HepG2 (cell line): Measurements from ENCODE around the gene SRRM3. TPM values are rescaled to one million over a fixed set of nuclear protein-coding genes. Genes with fewer than 3 reads are reported as not detected.

Experiments
- ARNTL ChIP-seq: sonication (generic); formaldehyde crosslinking; IDR thresholded peaks from 2 replicates; pipeline ENCODE4 v1.4.0; 2020; ENCODE audit warnings: mild to moderate bottlenecking, missing genetic modification reagents
- ATF7-NPFF ChIP-seq: sonication (generic); formaldehyde crosslinking; IDR thresholded peaks from 2 replicates; pipeline ENCODE4 v1.8.1; 2023; ENCODE audit warnings: mild to moderate bottlenecking, low read depth, missing genetic modification reagents, moderate library complexity
- FOXA3 ChIP-seq: IDR thresholded peaks from 2 replicates; pipeline ENCODE4 v1.6.1; 2016; ENCODE audit warnings: missing genetic modification reagents, missing compliant biosample characterization
- HHEX ChIP-seq: IDR thresholded peaks from 2 replicates; pipeline ENCODE4 v1.6.1; 2016; ENCODE audit warnings: control low read depth
- MEIS1 ChIP-seq: sonication (generic); formaldehyde crosslinking; IDR thresholded peaks from 2 replicates; pipeline ENCODE4 v1.9.0; 2021; ENCODE audit warnings: mild to moderate bottlenecking, missing genetic modification reagents, moderate library complexity, borderline replicate concordance
- RBM39 ChIP-seq: fragments of 200-400 bp; formaldehyde crosslinking; IDR thresholded peaks from one replicate; pipeline ENCODE4 v1.6.1; 2018; ENCODE audit warnings: antibody characterized with exemption, mild to moderate bottlenecking, low read depth, low read length; ENCODE audit not compliant: poor library complexity, severe bottlenecking
- ZMYM3 ChIP-seq: sonication (generic); formaldehyde crosslinking; IDR thresholded peaks from 2 replicates; pipeline ENCODE4 v1.5.1; 2020; ENCODE audit warnings: mild to moderate bottlenecking, missing genetic modification reagents
- ZNF138 ChIP-seq: sonication (generic); formaldehyde crosslinking; IDR thresholded peaks from 2 replicates; pipeline ENCODE4 v1.5.0; 2020; ENCODE audit warnings: mild to moderate bottlenecking, low read depth, missing genetic modification reagents
- ZNF329 ChIP-seq: sonication (generic); formaldehyde crosslinking; IDR thresholded peaks from 2 replicates; pipeline ENCODE4 v1.9.0; 2021; ENCODE audit warnings: low read depth, mild to moderate bottlenecking, missing genetic modification reagents
- ZNF331 ChIP-seq: sonication (generic); formaldehyde crosslinking; IDR thresholded peaks from 2 replicates; pipeline ENCODE4 v1.4.0; 2020; ENCODE audit warnings: missing genetic modification reagents
- ZNF501 ChIP-seq: sonication (generic); formaldehyde crosslinking; IDR thresholded peaks from 2 replicates; pipeline ENCODE4 v1.5.1; 2020; ENCODE audit warnings: mild to moderate bottlenecking, moderate library complexity, missing genetic modification reagents
- ZNF562 ChIP-seq: sonication (generic); formaldehyde crosslinking; IDR thresholded peaks from 2 replicates; pipeline ENCODE4 v1.8.0; 2022; ENCODE audit warnings: missing genetic modification reagents, borderline replicate concordance
- ZNF749 ChIP-seq: sonication (generic); formaldehyde crosslinking; IDR thresholded peaks from 2 replicates; pipeline ENCODE4 v1.8.0; 2022; ENCODE audit warnings: mild to moderate bottlenecking, missing genetic modification reagents, moderate library complexity, borderline replicate concordance
- ZNF83 ChIP-seq: sonication (generic); formaldehyde crosslinking; IDR thresholded peaks from 2 replicates; pipeline ENCODE4 v1.4.0; 2020; ENCODE audit warnings: missing genetic modification reagents, mild to moderate bottlenecking, borderline replicate concordance
- polyA plus RNA-seq, 8 experiments: library from polyadenylated mRNA; depleted of rRNA in 3 of 8; stranded (reverse) in 7 of 8; unstranded in 1 of 8; fragments of >200 nt; fragmentation: Illumina TruSeq in 4 of 8; extraction: Trizol in 4 of 8; gene quantifications; 2 replicates each; pipeline versions ENCODE4 v1.2.1 to v1.2.3, GENCODE V29; 2011 to 2016; ENCODE audit warnings: low read depth in 4 of 8, missing spikeins in 1 of 8, mixed read lengths in 1 of 8; ENCODE audit not compliant: insufficient read depth in 1 of 8
- total RNA-seq, 5 experiments: library from RNA; depleted of rRNA; stranded (reverse); fragments of >200 nt; fragmentation: Illumina TruSeq; extraction: Trizol; gene quantifications; 2 replicates each; pipeline ENCODE4 v1.2.3, GENCODE V29; 2016; ENCODE audit warnings: low read depth in 1 of 5
- TF ChIP-seq, protein P1 (sequence below): sonication (generic); formaldehyde crosslinking; IDR thresholded peaks from 2 replicates; pipeline ENCODE4 v1.4.0; 2020; ENCODE audit warnings: mild to moderate bottlenecking, missing genetic modification reagents

Gene SRRM3
- total and polyA plus RNA-seq, 2 of the 13 experiments (the other 11 are each of a cell fraction or from before 2014, with no cell fraction given): 0.13 to 0.54 TPM

DNA sequence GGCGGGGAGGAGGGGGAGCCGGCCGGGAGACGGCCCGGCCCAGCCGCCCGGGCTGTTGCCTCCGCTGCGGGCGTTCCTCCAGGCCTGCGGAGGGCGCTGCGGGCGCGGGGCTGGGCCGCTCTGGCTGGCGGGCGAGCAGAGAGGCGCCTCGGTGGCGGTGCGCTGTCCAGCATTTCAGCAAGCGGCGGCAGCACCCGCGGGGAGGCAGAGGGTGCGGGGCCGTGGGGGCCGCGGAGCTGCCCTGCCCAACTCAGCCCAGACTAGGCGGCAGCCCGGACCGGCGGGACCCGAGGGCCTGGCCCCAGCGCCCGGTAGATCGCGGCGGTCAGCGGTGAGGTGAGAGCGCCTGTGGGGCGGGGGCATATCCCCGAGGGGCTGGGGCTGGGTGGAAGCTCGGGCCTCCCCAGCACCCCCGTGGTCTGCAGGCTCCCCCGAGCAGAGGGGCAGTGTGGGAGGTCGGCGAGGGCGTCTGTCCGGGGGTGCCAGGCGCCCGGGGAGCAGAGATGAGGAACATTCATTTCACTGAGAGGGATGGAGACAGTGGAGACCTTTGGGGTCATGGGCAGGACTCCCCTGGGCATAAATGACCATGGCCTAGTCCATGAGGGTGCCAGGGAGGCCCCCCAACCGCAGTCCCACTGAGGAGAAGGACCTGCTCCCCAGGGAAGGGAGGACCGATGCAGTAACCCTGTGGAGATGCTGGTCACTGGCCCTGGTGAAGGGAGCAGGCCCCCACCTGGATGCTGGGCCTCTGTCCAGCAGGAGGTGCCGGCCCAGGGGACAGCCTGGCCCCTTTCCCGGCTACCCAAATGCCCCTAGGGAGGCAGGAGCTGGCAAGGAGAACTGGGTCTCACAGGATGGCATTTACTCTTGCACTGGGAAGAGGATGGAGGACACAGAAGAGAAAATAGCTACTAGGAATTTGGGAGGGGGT lies at the start of gene SRRM3 (continued):
- TF ChIP-seq, protein P1, sequence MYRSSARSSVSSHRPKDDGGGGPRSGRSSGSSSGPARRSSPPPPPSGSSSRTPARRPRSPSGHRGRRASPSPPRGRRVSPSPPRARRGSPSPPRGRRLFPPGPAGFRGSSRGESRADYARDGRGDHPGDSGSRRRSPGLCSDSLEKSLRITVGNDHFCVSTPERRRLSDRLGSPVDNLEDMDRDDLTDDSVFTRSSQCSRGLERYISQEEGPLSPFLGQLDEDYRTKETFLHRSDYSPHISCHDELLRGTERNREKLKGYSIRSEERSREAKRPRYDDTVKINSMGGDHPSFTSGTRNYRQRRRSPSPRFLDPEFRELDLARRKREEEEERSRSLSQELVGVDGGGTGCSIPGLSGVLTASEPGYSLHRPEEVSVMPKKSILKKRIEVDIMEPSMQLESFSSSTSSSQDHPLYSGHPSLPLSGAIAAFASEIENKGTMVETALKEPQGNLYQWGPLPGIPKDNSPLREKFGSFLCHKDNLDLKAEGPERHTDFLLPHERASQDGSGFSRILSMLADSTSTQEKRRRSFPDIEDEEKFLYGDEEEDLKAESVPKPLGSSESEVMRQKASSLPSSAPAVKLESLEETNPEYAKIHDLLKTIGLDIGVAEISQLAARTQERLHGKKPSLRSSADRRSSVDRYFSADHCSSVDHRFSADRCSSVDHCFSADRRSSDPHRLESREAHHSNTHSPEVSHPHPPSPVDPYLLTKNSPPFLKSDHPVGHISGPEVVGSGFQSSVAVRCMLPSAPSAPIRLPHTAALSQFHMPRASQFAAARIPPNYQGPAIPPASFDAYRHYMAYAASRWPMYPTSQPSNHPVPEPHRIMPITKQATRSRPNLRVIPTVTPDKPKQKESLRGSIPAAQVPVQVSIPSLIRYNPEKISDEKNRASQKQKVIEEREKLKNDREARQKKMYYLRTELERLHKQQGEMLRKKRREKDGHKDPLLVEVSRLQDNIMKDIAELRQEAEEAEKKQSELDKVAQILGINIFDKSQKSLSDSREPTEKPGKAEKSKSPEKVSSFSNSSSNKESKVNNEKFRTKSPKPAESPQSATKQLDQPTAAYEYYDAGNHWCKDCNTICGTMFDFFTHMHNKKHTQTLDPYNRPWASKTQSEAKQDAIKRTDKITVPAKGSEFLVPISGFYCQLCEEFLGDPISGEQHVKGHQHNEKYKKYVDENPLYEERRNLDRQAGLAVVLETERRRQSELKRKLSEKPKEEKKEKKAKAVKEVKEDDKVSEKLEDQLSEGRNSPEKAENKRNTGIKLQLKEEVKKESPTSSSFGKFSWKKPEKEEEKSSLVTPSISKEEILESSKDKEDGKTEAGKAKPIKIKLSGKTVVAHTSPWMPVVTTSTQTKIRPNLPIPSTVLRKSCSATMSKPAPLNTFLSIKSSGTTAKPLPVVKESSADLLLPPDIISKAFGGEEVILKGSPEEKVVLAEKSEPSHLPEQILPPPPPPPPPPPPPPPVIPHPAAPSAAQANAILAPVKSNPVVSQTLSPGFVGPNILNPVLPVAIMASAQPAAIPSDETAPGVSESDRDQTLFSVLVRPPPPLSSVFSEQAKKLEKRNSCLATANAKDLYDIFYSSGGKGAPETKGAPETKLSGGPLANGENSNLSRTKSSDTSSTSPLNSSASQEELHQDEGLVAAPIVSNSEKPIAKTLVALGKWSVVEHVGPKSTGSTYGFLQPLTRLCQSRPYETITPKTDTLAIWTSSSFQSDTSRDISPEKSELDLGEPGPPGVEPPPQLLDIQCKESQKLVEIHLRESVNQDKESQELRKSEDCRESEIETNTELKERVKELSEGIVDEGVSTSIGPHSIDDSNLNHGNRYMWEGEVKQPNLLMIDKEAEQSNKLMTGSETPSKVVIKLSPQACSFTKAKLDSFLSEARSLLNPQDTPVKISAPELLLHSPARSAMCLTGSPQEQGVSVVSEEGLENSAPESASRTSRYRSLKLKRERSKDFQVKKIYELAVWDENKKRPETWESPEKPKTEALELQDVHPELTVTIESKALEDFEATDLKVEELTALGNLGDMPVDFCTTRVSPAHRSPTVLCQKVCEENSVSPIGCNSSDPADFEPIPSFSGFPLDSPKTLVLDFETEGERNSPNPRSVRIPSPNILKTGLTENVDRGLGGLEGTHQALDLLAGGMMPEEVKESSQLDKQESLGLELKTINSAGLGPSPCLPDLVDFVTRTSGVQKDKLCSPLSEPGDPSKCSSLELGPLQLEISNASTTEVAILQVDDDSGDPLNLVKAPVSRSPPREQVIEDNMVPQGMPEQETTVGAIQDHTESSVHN (CRISPR knock-in tag): peak; percentile 74; the same call in 1 of the 2 replicates
- TF ChIP-seq ZNF329 (CRISPR knock-in tag) (peak; percentile 90), ZNF749 (peak; percentile 98), ZMYM3 (no peak), ATF7-NPFF (peak; percentile 100), RBM39 (no peak), ZNF501 (CRISPR knock-in tag) (peak; percentile 72; the same call in 1 of the 2 replicates), ZNF83 (CRISPR knock-in tag) (peak; percentile 98), ZNF562 (CRISPR knock-in tag) (peak; percentile 80), FOXA3 (CRISPR knock-in tag) (peak; percentile 80), MEIS1 (CRISPR knock-in tag) (no peak), HHEX (CRISPR knock-in tag) (no peak), ZNF331 (CRISPR knock-in tag) (peak; percentile 98), ZNF138 (CRISPR knock-in tag) (peak; percentile 97), ARNTL (0 out of 2 replicates have a peak, but pooled peaks have one; percentile 43)
